SK-N-SH treated with all-trans-retinoic acid at 6 μM for 48 hours (cell line): ENCODE measurements around the gene PIWIL4.

ENCODE experiments used
- ATAC-seq: fragments of 200-7000 bp; cut with Tn5 transposase; 3 replicates; pipeline ENCODE4 v1.9.1; 2020; ENCODE audit warnings: mild to moderate bottlenecking, moderate library complexity
- ARNTL ChIP-seq: fragments of 450-650 bp; formaldehyde crosslinking; IDR thresholded peaks from 2 replicates; pipeline ENCODE4 v1.5.0; 2020; ENCODE audit warnings: low read depth, mild to moderate bottlenecking, moderate library complexity, borderline replicate concordance
- CREB5 ChIP-seq: fragments of 250-450 bp; sonication (Bioruptor Pico); IDR thresholded peaks from 2 replicates; pipeline ENCODE4 v1.5.1; 2020; ENCODE audit warnings: low read depth, mild to moderate bottlenecking, moderate library complexity
- CSDC2 ChIP-seq: fragments of 250-450 bp; sonication (Bioruptor Pico); IDR thresholded peaks from 2 replicates; pipeline ENCODE4 v1.5.0; 2020; ENCODE audit warnings: mild to moderate bottlenecking, moderate library complexity
- CSRNP3 ChIP-seq: fragments of 250-450 bp; sonication (Bioruptor Pico); IDR thresholded peaks from 2 replicates; pipeline ENCODE4 v1.5.1; 2021; ENCODE audit warnings: mild to moderate bottlenecking, moderate library complexity
- ESRRG ChIP-seq: fragments of 250-450 bp; sonication (Bioruptor Pico); IDR thresholded peaks from 2 replicates; pipeline ENCODE4 v1.6.1; 2021; ENCODE audit warnings: mild to moderate bottlenecking
- GLIS3 ChIP-seq: fragments of 250-450 bp; sonication (Bioruptor Pico); IDR thresholded peaks from 2 replicates; pipeline ENCODE4 v1.5.0; 2020; ENCODE audit warnings: mild to moderate bottlenecking, moderate library complexity
- ISL1 ChIP-seq: fragments of 250-450 bp; sonication (Bioruptor Pico); IDR thresholded peaks from 2 replicates; pipeline ENCODE4 v2.1.2; 2022; ENCODE audit warnings: mild to moderate bottlenecking, moderate library complexity
- OSR1 ChIP-seq: fragments of 250-450 bp; sonication (Bioruptor Pico); IDR thresholded peaks from 2 replicates; pipeline ENCODE4 v1.8.0; 2022; ENCODE audit warnings: moderate library complexity, mild to moderate bottlenecking, inconsistent platforms
- POU6F1 ChIP-seq: fragments of 250-450 bp; sonication (Bioruptor Pico); IDR thresholded peaks from 2 replicates; pipeline ENCODE4 v1.8.0; 2021; ENCODE audit warnings: low read depth, mild to moderate bottlenecking, moderate library complexity, borderline replicate concordance
- PPARA ChIP-seq: fragments of 250-450 bp; sonication (Bioruptor Pico); IDR thresholded peaks from 2 replicates; pipeline ENCODE4 v1.5.0; 2020; ENCODE audit warnings: mild to moderate bottlenecking, borderline replicate concordance
- RARB ChIP-seq: fragments of 250-450 bp; sonication (Bioruptor Pico); IDR thresholded peaks from 2 replicates; pipeline ENCODE4 v1.8.0; 2021; ENCODE audit warnings: mild to moderate bottlenecking, moderate library complexity
- SNAI2 ChIP-seq: fragments of 250-450 bp; sonication (Bioruptor Pico); IDR thresholded peaks from 2 replicates; pipeline ENCODE4 v1.5.0; 2020; ENCODE audit warnings: mild to moderate bottlenecking, moderate library complexity
- TCF4 ChIP-seq: fragments of 250-450 bp; sonication (Bioruptor Pico); IDR thresholded peaks from 2 replicates; pipeline ENCODE4 v1.8.0; 2021; ENCODE audit warnings: mild to moderate bottlenecking, moderate library complexity, borderline replicate concordance
- TOX ChIP-seq: fragments of 250-450 bp; sonication (Bioruptor Pico); IDR thresholded peaks from 2 replicates; pipeline ENCODE4 v1.8.0; 2021; ENCODE audit warnings: mild to moderate bottlenecking, moderate library complexity, borderline replicate concordance
- TSHZ2 ChIP-seq: fragments of 250-450 bp; sonication (Bioruptor Pico); IDR thresholded peaks from 2 replicates; pipeline ENCODE4 v1.5.0; 2020; ENCODE audit warnings: mild to moderate bottlenecking, moderate library complexity
- ZC3H10 ChIP-seq: fragments of 250-450 bp; sonication (Bioruptor Pico); IDR thresholded peaks from 2 replicates; pipeline ENCODE4 v1.5.1; 2021; ENCODE audit warnings: mild to moderate bottlenecking, moderate library complexity
- ZFP30 ChIP-seq: fragments of 450-650 bp; formaldehyde crosslinking; IDR thresholded peaks from 2 replicates; pipeline ENCODE4 v1.5.0; 2022; ENCODE audit warnings: mild to moderate bottlenecking, moderate library complexity
- ZNF565 ChIP-seq: fragments of 450-650 bp; formaldehyde crosslinking; conservative IDR thresholded peaks from 2 replicates; pipeline ENCODE4 v1.5.0; 2020; ENCODE audit warnings: low read depth, mild to moderate bottlenecking, moderate library complexity

PIWIL4 gene

GRCh38 chr11:94595076-94595475 is 27.9 kb downstream of the PIWIL4 start:
- TF ChIP-seq ZC3H10 (CRISPR knock-in tag) (no peak), RARB (CRISPR knock-in tag) (no peak), CSDC2 (CRISPR knock-in tag) (no peak), PPARA (no peak), TSHZ2 (no peak)

GRCh38 chr11:94597896-94598295 is 30.7 kb downstream of the PIWIL4 start:
- no peak for ATAC-seq
- no peak for TF ChIP-seq SNAI2
- no peak for TF ChIP-seq CREB5 (CRISPR knock-in tag)
- TF ChIP-seq ZNF565 (CRISPR knock-in tag) = no peak

More at GRCh38 chr11:94595076-94595475, 27.9 kb downstream of the PIWIL4 start:
- ATAC-seq = no peak

GRCh38 chr11:94599510-94599909 is 32.3 kb downstream of the PIWIL4 start:
- no peak for ATAC-seq
- TF ChIP-seq ARNTL (CRISPR knock-in tag) = no peak
- no peak for TF ChIP-seq OSR1 (CRISPR knock-in tag)
- no peak for TF ChIP-seq ZC3H10 (CRISPR knock-in tag)
- TF ChIP-seq ZNF565 (CRISPR knock-in tag) = no peak
- TF ChIP-seq ISL1 (CRISPR knock-in tag) = no peak
- TF ChIP-seq GLIS3 (CRISPR knock-in tag) = no peak
- no peak for TF ChIP-seq RARB (CRISPR knock-in tag)
- TF ChIP-seq ESRRG (CRISPR knock-in tag) = no peak
- TF ChIP-seq PPARA = no peak
- no peak for TF ChIP-seq CSDC2 (CRISPR knock-in tag)
- TF ChIP-seq SNAI2 = no peak
- TF ChIP-seq POU6F1 (CRISPR knock-in tag) = no peak

- no peak for ATAC-seq
- no peak for TF ChIP-seq ZNF565 (CRISPR knock-in tag)
- no peak for TF ChIP-seq CREB5 (CRISPR knock-in tag)
- no peak for TF ChIP-seq OSR1 (CRISPR knock-in tag)
- no peak for TF ChIP-seq CSRNP3
These were observed 35.5 kb downstream of the PIWIL4 start for GRCh38 chr11:94602430-94603372.

- no peak for ATAC-seq
- TF ChIP-seq TCF4 (CRISPR knock-in tag) = no peak
- no peak for TF ChIP-seq POU6F1 (CRISPR knock-in tag)
- no peak for TF ChIP-seq CSRNP3
- no peak for TF ChIP-seq ZFP30 (CRISPR knock-in tag)
- TF ChIP-seq PPARA = no peak
- TF ChIP-seq OSR1 (CRISPR knock-in tag) = no peak
- TF ChIP-seq ESRRG (CRISPR knock-in tag) = no peak
- TF ChIP-seq TOX (CRISPR knock-in tag) = no peak
These were observed 36.4 kb downstream of the PIWIL4 start for GRCh38 chr11:94603587-94603986.
